HG03442 (cell line): ENCODE measurements around the gene MLST8.
"Not testable (repeated sequence)": the region's sequence is repeated elsewhere in the genome, so short reads cannot be mapped to it uniquely, and the experiment has no call there.

Experiments
- ATAC-seq: cut with Tn5 transposase; IDR thresholded peaks from one replicate; pipeline ENCODE4 v1.9.1; 2021; ENCODE audit warnings: mild to moderate bottlenecking, moderate library complexity; ENCODE audit not compliant: unreplicated experiment

Gene MLST8

DNA sequence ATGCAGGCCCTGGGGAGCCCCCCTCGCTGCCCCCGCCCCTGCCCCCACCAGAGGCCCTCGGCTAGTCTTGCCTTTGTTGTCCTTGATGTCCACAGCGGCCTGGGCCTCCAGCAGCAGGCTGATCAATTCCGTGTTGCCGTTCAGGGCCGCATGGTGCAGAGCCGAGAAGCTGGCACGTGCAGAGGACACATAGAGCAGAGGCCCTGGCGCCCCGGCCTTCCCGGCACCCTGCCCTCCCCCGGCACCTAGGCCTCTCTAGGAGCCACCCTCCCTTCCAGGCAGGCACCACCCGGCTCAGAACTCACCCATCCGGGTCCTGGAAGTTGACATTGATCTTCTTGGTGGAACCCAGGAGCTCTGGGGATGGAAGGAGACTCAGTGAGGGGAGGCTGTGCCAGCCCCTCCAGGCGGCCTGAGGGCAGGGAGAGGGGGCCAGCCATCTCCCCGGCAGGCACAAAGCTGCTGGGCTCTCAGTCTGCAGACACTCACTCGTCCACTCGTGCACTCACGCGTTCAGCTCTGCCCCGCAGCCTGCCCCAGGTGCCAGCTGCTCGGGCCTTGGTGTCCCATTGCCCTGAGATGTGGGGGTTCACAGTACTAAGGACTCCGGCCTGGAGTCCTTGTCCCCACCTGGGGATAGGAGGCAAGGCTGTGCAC lies 15.1 kb upstream of the MLST8 start:
- no peak for ATAC-seq

DNA sequence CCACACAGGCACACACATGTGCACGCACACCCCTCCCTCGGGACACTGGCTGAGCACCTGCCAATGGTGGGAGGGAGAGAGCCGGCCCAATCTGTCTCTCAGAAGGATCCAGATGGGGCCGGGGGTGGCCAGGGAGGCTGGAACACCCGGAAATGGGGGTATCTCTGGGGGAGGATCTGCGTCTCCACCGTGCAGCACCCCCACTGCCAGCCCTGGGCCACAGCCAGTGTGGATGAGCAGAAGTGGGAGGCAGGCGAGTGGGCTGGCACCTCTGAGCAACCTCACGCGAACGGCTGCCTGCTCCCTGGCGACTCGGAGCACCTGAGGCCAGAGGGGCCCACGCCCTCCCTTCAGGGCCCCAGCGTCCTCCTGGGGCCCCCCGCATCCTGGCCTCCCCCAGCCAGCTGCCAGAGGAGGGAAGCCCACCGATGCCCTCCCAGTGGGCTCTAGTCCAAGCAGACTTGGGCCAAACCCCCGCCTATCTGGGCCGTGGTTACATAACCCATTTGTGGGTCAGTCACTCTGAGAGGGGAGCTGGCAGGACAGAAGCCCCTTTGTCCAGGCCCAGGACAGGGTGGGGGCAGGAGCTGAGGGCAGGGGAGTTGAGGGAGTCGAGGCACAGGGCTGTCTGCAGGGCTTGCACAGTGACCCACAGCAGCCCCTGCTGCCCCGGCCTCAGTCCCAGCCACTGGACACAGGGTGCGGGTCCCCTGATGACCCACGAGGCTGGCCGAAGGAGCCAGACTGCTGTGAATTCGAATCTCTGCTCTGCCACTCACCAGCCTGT lies 14.4 kb upstream of the MLST8 start:
- no peak for ATAC-seq

DNA sequence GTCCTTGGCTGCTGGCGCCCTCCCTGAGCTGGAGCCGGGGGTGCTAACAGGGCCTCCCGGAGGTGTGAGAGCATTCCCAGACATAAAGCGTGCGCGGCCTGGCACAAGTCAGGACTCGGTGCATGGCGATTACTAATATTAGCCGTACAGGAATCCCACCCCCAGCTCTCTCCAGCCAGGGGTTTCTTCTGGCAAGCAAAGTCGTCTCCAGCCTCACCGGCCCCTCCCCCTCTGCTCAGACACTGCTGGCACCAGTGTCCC lies 13.9 kb upstream of the MLST8 start:
- no peak for ATAC-seq

DNA sequence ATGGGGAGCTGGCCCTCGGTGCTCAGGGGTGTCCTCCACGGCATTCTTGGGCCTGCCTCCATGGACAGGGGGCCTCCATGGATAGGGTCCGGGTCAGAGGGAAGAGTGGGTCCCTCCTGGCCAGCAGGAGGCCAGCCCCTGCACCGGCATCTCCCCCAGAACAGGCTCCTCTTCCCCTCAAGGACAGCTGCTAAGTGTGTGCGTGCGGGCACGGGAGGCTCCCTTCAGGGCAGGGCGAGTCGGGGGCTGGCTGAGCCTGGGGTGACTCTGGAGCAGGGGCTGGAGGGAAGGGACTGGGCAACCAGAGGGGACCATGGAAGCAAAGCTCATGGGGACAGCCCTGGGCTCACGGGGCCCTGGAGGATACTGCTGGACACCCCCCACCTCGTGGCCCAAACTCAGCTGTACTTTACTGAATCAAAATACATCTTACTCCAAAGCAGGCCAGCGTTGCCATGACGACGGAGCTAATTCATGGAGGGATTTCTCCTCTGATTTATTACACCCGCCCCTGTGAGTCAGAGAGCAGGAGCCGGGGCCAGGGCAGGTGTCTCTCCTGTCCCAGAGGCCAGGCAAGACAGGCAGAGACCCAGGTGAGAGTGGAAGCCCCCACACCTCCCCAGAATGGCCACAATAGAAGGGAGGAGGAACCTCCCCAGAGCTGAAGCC lies 11.0 kb upstream of the MLST8 start:
- no peak for ATAC-seq

DNA sequence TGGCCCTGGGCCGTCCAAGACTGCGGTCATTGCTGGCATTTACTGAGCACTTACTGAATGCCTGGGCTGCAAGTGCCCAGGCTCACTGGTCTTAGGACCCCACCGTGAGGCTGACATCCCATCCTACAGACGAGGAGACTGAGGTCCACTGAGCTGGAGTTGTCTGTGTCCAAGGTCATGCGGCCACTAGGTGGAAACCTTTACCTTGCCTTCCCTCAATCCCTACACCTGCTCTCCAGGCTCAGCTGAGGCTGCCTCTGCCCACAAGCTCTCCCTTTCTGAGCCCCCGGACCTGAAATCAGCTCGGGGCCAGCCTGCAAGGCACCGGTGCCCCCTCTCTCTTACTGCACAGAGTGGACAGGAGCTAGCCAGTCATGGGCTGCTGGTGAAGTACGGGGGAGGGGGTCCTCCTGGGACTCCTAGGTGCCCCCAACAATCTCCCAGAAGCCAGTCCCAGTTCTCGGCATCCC lies 10.4 kb upstream of the MLST8 start:
- ATAC-seq: no peak

DNA sequence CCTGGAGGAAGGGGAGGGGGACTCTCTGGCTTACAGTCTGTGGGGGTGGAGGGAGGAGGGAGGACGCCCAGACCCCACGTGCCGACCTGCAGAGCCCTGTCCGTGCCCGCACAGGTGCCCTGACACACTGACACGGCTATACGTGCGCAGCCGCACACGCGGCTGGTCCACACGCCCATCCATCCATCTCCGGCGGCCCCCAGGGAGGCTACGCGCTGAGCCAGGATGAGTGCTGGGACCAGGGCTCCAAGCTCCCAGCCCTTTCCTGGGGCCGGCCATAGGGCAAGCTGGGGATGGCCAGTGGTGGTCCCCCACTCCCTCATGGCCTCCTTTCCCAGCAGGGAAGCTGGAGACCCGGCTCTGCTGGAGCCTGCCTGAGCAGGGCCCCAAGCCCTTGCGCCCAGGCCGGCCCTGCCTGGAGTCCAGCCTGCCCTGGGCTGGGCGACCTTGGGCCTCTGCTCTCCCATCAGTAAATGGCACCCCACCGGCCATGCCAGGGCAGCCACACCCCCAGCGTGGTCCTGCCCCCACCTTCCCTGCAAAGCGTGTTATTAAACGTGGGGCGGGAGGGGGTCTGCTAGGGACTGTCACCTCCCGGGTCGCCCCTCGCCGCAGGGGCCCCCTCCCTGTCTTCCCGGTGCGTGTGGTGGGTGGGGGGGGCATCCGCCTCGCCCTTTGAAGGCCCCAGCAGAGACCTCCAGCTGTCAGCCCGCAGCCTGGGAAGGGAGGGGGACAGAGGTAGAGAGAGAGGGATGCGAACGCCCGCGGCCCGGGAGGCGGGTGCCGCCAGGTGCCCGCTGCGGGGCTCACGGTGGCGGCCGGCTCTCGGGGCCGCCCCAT lies 9.7 kb upstream of the MLST8 start:
- no peak for ATAC-seq

DNA sequence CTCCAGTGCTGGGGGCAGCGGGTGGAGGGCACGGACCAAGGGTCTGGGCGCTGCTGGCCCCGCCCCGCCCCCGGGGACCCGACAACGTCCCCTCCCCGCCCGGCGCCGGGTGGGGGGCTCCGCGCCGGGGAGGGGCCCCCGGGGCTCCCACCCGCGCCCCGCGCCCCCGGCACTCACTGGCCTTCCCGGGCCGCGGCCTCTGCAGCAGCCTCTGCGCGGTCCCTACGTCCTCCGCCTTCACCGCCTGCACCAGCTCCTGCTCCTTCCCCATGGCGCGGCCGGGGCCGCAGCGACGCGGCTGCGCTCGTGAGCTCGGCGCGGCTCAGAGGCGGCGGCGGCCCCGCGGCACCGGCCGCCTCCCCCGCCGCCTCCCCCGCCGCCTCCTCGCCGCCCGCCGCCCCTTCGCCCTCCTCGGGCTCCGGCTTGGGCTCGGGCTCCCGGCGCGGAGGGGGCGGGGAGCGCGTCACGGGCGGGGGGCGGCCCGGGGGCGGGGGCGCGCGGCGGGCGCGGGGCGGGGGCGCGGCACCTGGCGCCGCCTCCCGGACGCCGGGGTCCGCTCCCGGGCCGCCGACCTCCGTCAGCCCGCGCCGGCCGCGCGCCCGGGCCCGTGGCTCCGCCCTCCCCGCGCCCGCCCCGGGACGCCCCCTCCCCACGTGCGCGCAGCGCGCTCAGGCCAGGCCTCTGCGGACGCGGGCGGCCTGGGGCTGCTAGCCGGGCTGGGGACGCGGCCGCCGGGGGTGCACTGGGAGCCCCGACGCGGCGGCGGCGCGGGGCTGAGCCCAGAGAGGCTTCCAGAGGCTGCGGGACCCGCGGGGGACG lies 8.9 kb upstream of the MLST8 start, which contains the start of gene CASKIN1:
CASKIN1 (minus strand) TSS at position 444 of the 819 bp plus-strand sequence; CDS start at position 271, 173 bp downstream.
- no peak for ATAC-seq

DNA sequence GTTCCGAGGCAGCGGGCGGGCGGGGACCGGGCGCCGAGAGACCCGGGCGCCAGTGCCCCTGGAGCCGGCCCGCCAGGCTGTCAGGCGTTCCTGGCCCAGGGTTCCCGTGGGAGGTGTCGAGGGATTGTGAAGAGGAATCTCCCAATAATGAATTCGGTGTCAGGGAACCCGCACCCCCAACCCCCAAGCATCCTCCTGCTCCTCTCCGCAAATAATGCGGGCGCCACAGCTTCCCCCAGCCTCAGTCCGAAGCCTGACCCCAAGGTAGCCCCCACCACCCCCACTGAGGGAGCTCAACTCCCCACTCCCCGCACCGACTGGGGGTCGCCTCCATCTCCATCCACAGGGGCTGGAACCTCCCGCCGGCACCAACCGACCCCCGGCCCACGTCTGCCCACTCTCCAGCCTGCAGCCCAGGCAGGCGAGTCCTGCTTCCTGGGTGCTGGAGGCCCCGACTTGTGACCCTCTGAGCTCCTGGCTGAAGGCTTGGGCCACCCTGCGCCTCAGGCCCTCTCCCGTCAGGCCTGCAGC lies 8.2 kb upstream of the MLST8 start:
- ATAC-seq: no peak

DNA sequence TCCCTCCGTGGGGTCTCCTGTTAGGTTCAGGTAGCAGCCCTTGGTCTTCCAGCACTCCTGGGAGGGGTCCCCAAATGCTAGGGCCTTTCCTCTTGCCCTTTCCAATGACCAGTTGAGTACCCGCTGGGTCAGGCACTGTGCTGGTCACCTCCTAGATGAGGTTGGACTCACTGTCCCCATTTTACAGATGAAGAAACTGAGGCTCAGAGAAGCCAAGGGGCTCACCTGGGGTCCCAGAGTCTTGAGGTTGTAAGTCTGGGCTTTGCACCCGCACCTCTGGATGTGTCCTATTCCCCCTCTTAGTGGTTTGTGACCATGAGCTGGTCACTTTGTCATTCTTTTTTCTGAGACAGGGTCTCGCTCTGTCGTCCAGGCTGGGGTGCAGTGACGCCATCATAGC lies 7.5 kb upstream of the MLST8 start:
- ATAC-seq: no peak

DNA sequence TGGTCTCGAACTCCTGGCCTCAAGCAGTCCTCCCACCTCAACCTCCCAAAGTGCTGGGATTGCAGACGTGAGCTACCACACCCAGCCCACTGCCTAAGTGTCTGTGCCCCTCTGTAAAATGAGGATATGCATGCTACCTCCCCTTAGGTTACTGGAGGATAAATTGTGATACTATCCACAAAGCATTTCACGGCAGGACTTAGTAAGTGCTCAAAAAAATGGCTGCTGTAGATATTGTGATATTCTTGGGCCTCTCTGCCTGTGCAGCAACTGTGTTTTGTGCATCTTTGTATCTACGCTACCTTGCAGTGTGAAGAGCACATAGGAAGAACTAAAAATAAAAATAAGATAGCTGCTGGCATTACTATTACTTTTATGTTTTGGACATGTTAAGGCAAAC lies 7.0 kb upstream of the MLST8 start:
- ATAC-seq: no peak

DNA sequence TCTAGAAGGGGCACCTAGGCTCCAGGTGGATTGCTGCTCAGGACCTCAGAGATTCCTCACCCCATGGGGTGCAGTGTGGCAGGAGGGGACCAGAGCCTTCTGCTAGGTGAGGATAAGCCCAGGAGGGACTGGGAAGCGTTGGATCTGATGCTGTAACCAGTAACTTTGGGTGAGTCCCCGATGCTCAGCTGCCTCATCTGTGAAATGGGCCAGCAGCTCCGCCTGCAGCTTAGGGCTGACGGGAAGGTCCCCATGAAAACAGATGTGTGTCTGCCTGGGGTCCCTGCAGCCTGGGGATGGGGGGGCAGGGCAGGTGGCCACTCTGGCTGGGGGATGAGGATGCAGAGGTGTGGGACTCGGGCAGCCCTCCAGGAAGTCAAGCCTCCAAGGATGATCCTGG lies 6.2 kb upstream of the MLST8 start:
- no peak for ATAC-seq

DNA sequence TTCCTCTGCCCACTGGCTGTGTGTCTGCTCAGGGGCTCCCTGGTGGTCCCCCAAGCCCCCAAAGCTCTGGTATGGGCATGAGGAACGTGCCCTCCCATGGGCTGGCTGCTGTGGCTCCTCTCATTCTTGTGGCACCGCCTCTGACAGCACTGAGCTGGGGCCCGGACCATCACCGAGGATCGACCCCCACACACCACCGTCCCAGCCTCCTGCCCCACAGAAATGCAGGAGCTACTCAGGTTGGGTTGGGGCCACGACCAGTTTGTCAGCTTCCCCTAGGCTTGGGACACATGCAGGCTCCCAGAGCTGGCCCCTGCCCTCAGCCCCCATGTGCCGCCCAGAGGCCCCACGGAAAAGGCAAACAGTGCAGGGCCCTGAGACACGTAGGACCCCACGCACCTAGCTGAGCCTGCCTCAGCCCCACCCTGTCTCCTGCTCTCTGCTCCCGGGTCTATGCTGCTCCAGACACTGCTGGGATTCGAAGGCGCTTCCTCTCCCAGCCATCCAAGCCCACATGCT lies 5.6 kb upstream of the MLST8 start:
- ATAC-seq: no peak

DNA sequence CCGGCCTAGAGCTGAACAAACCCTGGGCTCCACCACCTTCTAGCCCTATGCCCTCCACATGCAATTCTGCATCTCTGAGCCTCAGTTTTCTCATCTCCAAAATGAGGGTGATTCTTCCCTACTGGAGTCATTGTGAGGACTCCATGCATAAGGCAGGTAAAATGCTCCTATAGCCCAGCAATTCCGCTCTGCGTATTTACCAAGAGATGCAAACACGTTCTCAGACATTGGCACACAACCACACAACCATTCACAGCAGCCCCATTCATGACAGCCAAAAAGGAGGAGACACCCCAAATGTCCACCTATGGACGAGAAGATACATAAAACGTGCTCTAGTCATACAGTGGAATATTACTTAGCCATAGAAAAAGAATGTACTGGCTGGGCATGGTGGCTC lies 4.9 kb upstream of the MLST8 start:
- no peak for ATAC-seq

DNA sequence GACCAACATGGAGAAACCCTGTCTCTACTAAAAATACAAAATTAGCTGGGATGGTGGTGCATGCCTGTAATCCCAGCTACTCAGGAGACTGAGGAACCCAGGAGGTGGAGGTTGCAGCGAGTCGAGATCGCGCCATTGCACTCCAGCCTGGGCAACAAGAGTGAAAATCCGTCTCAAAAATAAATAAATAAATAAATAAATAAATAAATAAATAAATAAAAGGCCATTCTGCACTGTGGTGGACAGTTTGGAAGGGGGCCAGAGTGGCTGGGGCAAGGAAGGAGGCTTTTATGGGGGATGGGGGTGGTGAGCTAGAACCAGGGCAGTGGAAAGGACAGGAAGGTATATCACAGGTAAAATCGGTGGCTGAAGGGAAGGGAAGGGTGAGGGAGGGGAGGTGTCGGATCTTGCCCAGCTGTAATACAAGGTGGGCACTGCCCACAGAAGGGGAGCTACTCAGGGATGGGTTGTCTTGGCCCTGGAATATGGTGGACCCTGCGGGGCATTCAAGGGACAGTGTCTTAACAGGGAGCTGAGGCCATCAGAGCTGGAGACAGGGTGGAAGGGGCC lies 2.0 kb upstream of the MLST8 start:
- not testable (repeated sequence) for ATAC-seq

DNA sequence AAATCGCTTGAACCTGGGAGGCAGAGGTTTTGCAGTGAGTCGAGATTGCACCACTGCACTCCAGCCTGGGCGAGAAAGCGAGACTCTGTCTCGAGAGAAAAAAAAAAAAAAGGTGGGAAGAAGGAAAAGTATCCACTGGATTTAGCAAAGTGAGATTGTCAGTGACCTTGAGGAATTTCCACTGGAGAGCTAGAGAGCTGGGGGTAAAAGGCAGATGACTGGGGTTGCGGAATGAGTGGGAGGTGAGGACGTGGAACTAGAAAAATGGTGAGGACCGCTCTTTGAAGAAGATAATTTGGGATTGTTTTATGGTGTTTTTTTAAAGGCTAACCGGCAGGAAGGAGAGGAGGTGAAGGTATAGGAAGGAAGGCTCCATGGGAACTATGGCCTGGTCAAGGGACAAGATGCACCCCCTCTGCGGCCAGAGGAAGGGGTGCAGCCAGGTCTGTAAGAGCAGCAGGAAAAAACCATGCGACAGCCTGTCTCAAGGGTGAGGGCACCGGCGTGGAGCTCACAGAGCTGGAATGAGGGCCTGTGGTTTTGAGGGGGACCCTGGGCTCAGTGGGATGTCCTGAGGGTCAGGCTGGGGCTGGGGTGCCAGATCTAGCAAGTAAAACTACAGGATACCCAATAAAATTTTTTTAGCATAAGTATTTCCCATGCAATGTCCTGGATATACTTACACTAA lies 694 bp upstream of the MLST8 start:
- ATAC-seq: no peak

DNA sequence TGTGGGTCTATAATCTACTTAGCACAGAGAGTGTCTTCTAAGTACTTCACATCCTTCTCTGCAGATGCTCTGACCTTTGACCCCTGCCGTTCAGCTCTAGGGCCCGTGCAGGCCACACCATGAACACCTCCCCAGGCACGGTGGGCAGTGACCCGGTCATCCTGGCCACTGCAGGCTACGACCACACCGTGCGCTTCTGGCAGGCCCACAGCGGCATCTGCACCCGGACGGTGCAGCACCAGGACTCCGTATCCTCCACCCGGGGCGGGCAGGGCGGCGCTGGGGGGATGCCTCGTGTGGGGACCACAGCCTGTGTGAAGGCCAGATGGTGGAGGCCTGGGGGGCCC lies 686 bp downstream of the MLST8 start:
- ATAC-seq: no peak

DNA sequence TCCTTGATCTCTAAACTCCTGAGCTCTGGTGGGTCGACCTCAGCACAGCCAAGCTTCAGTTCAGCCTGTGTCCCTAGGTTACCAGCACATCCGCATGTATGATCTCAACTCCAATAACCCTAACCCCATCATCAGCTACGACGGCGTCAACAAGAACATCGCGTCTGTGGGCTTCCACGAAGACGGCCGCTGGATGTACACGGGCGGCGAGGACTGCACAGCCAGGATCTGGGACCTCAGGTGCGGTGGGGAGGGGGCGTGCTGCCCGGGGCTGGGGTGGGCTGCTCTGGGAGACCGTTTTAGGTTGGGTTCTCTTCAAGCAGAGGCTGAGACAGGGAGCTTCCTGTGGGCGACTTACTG lies 1.1 kb downstream of the MLST8 start:
- ATAC-seq: no peak

DNA sequence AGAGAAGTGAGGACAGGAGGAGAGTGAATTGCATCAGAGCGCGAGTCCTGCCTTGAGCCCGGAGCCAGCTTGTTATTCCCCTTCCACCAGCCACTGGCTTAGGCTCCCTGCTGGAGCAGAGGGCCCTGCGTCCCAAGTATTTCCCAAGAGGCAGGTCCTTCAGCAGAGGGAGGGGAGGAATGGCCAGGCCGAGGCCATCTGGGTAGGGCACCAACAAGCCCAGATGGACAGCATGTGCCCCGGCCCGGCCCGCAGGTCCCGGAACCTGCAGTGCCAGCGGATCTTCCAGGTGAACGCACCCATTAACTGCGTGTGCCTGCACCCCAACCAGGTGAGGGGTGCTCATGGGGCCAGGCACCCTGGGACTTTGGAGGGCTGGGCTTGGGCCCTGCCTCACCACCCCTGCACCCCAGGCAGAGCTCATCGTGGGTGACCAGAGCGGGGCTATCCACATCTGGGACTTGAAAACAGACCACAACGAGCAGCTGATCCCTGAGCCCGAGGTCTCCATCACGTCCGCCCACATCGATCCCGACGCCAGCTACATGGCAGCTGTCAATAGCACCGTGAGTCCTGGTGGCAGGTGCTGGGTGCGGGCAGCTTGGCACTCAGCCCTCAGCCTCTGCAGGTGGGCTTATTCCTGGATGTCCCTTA lies 1.7 kb downstream of the MLST8 start:
- no peak for ATAC-seq

DNA sequence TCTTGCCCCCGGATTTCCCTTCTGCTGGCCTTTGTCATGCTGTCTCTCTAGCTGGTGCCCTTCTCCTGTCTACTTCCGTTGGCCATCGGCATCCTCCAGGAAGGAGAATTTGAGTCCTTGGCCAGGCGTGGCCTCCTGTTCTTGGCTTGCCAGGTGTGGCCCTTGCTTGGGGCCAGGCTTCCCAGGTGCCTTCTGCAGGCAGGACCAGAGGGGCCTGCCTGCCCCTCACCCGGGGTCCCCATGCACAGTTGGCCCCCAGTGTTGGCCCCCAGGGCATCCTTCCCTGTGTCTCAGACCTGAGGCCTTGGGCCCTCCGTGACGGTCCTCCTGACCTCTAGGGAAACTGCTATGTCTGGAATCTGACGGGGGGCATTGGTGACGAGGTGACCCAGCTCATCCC lies 2.6 kb downstream of the MLST8 start:
- ATAC-seq: no peak
